GM23338 (cell line): ENCODE data around the gene AMOTL1. TPM values are rescaled to one million over a fixed set of nuclear protein-coding genes. Genes with fewer than 3 reads are reported as not detected.

ENCODE experiments used
- ATAC-seq: fragments of 200-7000 bp; cut with Tn5 transposase; 3 replicates; pipeline ENCODE4 v1.9.1; 2020
- DNase-seq: peaks from one replicate; pipeline ENCODE4 v3.0.0-alpha.2; 2015; ENCODE audit warnings: low spot score
- H2AFZ ChIP-seq: fragments of 200-600 bp; sonication (generic); 2 replicates; pipeline ENCODE4 v1.8.0; 2016; ENCODE audit warnings: antibody characterized with exemption, mild to moderate bottlenecking, moderate library complexity
- H3F3A ChIP-seq: fragments of 200-600 bp; sonication (generic); replicated peaks from 2 replicates; pipeline ENCODE4 v1.8.0; 2017; ENCODE audit warnings: antibody characterized with exemption, mixed run types, low read depth
- H3K27ac ChIP-seq: fragments of 200-600 bp; sonication (generic); 2 replicates; pipeline ENCODE4 v1.6.1; 2016; ENCODE audit warnings: low read depth
- H3K27me3 ChIP-seq: fragments of 200-600 bp; sonication (generic); 2 replicates; pipeline ENCODE4 v1.8.0; 2016; ENCODE audit warnings: mild to moderate bottlenecking, mixed run types, moderate library complexity; ENCODE audit not compliant: insufficient read depth
- H3K36me3 ChIP-seq: fragments of 200-600 bp; sonication (generic); 2 replicates; pipeline ENCODE4 v1.8.0; 2016; ENCODE audit warnings: mild to moderate bottlenecking; ENCODE audit not compliant: insufficient read depth
- H3K4me1 ChIP-seq: fragments of 200-600 bp; sonication (generic); 2 replicates; pipeline ENCODE4 v1.8.0; 2016; ENCODE audit warnings: mild to moderate bottlenecking, moderate library complexity; ENCODE audit not compliant: insufficient read depth
- H3K4me2 ChIP-seq: fragments of 200-600 bp; sonication (generic); 2 replicates; pipeline ENCODE4 v1.7.1; 2017; ENCODE audit warnings: mixed run types
- H3K4me3 ChIP-seq: fragments of 200-600 bp; sonication (generic); 2 replicates; pipeline ENCODE4 v1.6.1; 2016; ENCODE audit warnings: mixed run types
- H3K79me2 ChIP-seq: fragments of 200-600 bp; sonication (generic); replicated peaks from 2 replicates; pipeline ENCODE4 v1.8.0; 2017; ENCODE audit warnings: mild to moderate bottlenecking; ENCODE audit not compliant: insufficient read depth
- H3K9me2 ChIP-seq: fragments of 200-600 bp; sonication (generic); 2 replicates; pipeline ENCODE4 v1.8.0; 2017; ENCODE audit not compliant: insufficient read depth
- H4K20me1 ChIP-seq: fragments of 200-600 bp; sonication (generic); replicated peaks from 2 replicates; pipeline ENCODE4 v1.8.0; 2017; ENCODE audit warnings: mild to moderate bottlenecking; ENCODE audit not compliant: insufficient read depth
- H3K27ac Mint-ChIP-seq: 2 replicates; pipeline ENCODE4 v1.8.0; 2020; ENCODE audit warnings: inconsistent platforms, mild to moderate bottlenecking, moderate library complexity, mixed read lengths
- H3K27me3 Mint-ChIP-seq: 3 replicates; pipeline ENCODE4 v1.8.0; 2022; ENCODE audit warnings: low read depth, mild to moderate bottlenecking, moderate library complexity, mixed read lengths, inconsistent platforms; ENCODE audit not compliant: insufficient read depth, poor library complexity
- H3K36me3 Mint-ChIP-seq: 3 replicates; pipeline ENCODE4 v1.8.0; 2021; ENCODE audit warnings: low read depth, mild to moderate bottlenecking, inconsistent platforms, moderate library complexity, mixed read lengths
- H3K4me1 Mint-ChIP-seq: 3 replicates; pipeline ENCODE4 v1.8.0; 2020; ENCODE audit warnings: mild to moderate bottlenecking, inconsistent platforms, mixed read lengths
- H3K4me3 Mint-ChIP-seq: 3 replicates; pipeline ENCODE4 v1.8.0; 2021; ENCODE audit warnings: moderate library complexity, mild to moderate bottlenecking, inconsistent platforms, mixed read lengths
- H3K9me3 Mint-ChIP-seq: 3 replicates; pipeline ENCODE4 v1.8.0; 2020; ENCODE audit warnings: moderate library complexity, mild to moderate bottlenecking, inconsistent platforms, mixed read lengths
- CREB1 ChIP-seq: fragments of 250-450 bp; sonication (Bioruptor Pico); IDR thresholded peaks from 2 replicates; pipeline ENCODE4 v1.5.0; 2020; ENCODE audit warnings: low read depth, mild to moderate bottlenecking, moderate library complexity
- EZH2 ChIP-seq: fragments of 200-600 bp; sonication (generic); IDR thresholded peaks from one replicate; pipeline ENCODE4 v1.8.0; 2017; ENCODE audit warnings: antibody characterized with exemption, mild to moderate bottlenecking, low read depth; ENCODE audit not compliant: unreplicated experiment
- EZH2phosphoT487 ChIP-seq: fragments of 200-600 bp; sonication (generic); IDR thresholded peaks from one replicate; pipeline ENCODE4 v1.8.1; 2018; ENCODE audit warnings: antibody characterized with exemption; ENCODE audit not compliant: unreplicated experiment
- JUNB ChIP-seq: IDR thresholded peaks from one replicate; pipeline ENCODE4 v1.6.1; 2016; ENCODE audit warnings: antibody characterized with exemption; ENCODE audit not compliant: unreplicated experiment
- NANOG ChIP-seq: IDR thresholded peaks from 2 replicates; pipeline ENCODE4 v1.6.1; 2016; ENCODE audit warnings: antibody characterized with exemption, borderline replicate concordance
- POLR2AphosphoS5 ChIP-seq: IDR thresholded peaks from 2 replicates; pipeline ENCODE4 v1.6.1; 2016; ENCODE audit warnings: antibody characterized with exemption, low read depth
- STAT1 ChIP-seq: IDR thresholded peaks from one replicate; pipeline ENCODE4 v1.6.1; 2016; ENCODE audit warnings: antibody characterized with exemption; ENCODE audit not compliant: unreplicated experiment
- ZNF114 ChIP-seq: fragments of 250-450 bp; sonication (Bioruptor Pico); IDR thresholded peaks from 2 replicates; pipeline ENCODE4 v1.5.0; 2020; ENCODE audit warnings: mild to moderate bottlenecking, moderate library complexity
- ZNF331 ChIP-seq: fragments of 250-450 bp; sonication (Bioruptor Pico); IDR thresholded peaks from 2 replicates; pipeline ENCODE4 v1.5.0; 2020; ENCODE audit warnings: low read depth, mild to moderate bottlenecking, moderate library complexity
- polyA plus RNA-seq: library from polyadenylated mRNA; unstranded; fragments of >200 nt; fragmentation: Nextera tagmentation; extraction: Ambion mirVana; gene quantifications from 2 replicates; pipeline ENCODE4 v1.2.1, GENCODE V29; 2016
- total RNA-seq: library from RNA; depleted of rRNA; stranded (reverse); fragments of >200 nt; shearing (Covaris generic); gene quantifications from 2 replicates; pipeline ENCODE4 v1.2.3, GENCODE V29; 2014
- TF ChIP-seq, protein P1 (sequence below): fragments of 250-450 bp; sonication (Bioruptor Pico); IDR thresholded peaks from 2 replicates; pipeline ENCODE4 v1.5.0; 2020; ENCODE audit warnings: mild to moderate bottlenecking, moderate library complexity
- TF ChIP-seq, protein P2 (sequence below): IDR thresholded peaks from 2 replicates; pipeline ENCODE4 v1.6.1; 2016; ENCODE audit warnings: antibody characterized with exemption
- TF ChIP-seq, protein P3 (sequence below), 2 experiments: fragments of 200-600 bp in 1 of 2; sonication (generic) in 1 of 2; conservative IDR thresholded peaks; 2 replicates each; pipeline versions ENCODE4 v1.5.1 to v1.6.1; 2016 to 2017; ENCODE audit warnings: antibody characterized with exemption in 2 of 2, low read depth in 2 of 2, mild to moderate bottlenecking in 2 of 2, moderate library complexity in 1 of 2

AMOTL1 gene
- total and polyA plus RNA-seq, 2 experiments from 2014 or later = 4.3 to 18.7 TPM

DNA sequence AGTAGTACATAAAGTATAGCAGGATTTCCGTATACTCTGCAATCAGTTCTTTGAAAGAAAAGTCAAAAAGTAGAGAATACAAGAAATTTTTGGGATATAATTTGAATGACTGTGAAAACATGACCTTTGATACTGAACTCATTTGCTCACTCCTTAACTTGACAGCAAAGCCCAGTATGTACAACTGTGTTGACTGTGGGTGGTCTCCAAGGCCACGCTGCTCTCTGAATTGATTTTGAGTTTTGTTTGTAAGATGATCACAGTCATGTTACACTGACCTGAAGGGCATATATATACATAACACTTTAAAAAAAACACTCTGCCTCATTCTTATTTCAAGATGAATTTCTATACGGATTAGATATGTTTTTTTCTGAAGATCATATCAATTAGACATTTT, 9.5 kb upstream of the AMOTL1 start (continued):
- TF ChIP-seq, protein P1, sequence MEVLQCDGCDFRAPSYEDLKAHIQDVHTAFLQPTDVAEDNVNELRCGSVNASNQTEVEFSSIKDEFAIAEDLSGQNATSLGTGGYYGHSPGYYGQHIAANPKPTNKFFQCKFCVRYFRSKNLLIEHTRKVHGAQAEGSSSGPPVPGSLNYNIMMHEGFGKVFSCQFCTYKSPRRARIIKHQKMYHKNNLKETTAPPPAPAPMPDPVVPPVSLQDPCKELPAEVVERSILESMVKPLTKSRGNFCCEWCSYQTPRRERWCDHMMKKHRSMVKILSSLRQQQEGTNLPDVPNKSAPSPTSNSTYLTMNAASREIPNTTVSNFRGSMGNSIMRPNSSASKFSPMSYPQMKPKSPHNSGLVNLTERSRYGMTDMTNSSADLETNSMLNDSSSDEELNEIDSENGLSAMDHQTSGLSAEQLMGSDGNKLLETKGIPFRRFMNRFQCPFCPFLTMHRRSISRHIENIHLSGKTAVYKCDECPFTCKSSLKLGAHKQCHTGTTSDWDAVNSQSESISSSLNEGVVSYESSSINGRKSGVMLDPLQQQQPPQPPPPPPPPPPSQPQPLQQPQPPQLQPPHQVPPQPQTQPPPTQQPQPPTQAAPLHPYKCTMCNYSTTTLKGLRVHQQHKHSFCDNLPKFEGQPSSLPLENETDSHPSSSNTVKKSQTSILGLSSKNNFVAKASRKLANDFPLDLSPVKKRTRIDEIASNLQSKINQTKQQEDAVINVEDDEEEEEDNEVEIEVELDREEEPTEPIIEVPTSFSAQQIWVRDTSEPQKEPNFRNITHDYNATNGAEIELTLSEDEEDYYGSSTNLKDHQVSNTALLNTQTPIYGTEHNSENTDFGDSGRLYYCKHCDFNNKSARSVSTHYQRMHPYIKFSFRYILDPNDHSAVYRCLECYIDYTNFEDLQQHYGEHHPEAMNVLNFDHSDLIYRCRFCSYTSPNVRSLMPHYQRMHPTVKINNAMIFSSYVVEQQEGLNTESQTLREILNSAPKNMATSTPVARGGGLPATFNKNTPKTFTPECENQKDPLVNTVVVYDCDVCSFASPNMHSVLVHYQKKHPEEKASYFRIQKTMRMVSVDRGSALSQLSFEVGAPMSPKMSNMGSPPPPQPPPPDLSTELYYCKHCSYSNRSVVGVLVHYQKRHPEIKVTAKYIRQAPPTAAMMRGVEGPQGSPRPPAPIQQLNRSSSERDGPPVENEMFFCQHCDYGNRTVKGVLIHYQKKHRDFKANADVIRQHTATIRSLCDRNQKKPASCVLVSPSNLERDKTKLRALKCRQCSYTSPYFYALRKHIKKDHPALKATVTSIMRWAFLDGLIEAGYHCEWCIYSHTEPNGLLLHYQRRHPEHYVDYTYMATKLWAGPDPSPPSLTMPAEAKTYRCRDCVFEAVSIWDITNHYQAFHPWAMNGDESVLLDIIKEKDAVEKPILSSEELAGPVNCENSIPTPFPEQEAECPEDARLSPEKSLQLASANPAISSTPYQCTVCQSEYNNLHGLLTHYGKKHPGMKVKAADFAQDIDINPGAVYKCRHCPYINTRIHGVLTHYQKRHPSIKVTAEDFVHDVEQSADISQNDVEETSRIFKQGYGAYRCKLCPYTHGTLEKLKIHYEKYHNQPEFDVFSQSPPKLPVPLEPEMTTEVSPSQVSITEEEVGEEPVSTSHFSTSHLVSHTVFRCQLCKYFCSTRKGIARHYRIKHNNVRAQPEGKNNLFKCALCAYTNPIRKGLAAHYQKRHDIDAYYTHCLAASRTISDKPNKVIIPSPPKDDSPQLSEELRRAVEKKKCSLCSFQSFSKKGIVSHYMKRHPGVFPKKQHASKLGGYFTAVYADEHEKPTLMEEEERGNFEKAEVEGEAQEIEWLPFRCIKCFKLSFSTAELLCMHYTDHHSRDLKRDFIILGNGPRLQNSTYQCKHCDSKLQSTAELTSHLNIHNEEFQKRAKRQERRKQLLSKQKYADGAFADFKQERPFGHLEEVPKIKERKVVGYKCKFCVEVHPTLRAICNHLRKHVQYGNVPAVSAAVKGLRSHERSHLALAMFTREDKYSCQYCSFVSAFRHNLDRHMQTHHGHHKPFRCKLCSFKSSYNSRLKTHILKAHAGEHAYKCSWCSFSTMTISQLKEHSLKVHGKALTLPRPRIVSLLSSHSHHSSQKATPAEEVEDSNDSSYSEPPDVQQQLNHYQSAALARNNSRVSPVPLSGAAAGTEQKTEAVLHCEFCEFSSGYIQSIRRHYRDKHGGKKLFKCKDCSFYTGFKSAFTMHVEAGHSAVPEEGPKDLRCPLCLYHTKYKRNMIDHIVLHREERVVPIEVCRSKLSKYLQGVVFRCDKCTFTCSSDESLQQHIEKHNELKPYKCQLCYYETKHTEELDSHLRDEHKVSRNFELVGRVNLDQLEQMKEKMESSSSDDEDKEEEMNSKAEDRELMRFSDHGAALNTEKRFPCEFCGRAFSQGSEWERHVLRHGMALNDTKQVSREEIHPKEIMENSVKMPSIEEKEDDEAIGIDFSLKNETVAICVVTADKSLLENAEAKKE = no peak
- no peak for TF ChIP-seq EZH2
- no peak for TF ChIP-seq EZH2phosphoT487
- TF ChIP-seq STAT1 = no peak

DNA sequence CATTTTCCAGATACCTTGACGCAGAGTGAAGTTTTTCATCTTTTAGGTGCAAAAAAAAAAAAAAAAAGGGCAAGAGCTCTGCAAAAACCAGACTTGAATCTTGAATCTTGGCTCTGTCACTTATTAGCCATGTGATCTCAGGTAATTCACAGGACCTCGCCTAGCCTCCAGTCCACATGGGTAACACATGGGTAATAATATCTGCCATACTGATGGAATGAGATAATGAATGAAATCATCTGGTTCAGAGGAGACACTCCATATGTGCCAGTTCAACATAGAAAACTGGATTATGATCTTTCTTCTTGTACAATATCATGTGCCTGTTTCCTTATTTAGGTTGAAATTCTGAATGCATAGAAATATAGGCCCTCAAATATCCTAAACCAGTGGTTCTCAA, 8.6 kb upstream of the AMOTL1 start:
- peaks cover 14% of the 10 kb centered on the region for H3K4me1 ChIP-seq
- no peaks in the 10 kb centered on the region for H3K9me3 Mint-ChIP-seq
- no peak overlapping the region for H3K27ac ChIP-seq
- no peak for DNase-seq
- peaks cover 6% of the 10 kb centered on the region for H3K27me3 Mint-ChIP-seq
- H3K27me3 ChIP-seq = peaks cover 31% of the 10 kb centered on the region
- no peaks in the 10 kb centered on the region for H3K36me3 Mint-ChIP-seq
- no peak overlapping the region for H3K4me2 ChIP-seq
- H3F3A ChIP-seq = no peaks in the 10 kb centered on the region
- no peak overlapping the region for H3K27ac Mint-ChIP-seq
- ATAC-seq = no peak
- H3K4me3 ChIP-seq = no peak overlapping the region
- H3K36me3 ChIP-seq = no peaks in the 10 kb centered on the region
- H3K4me1 Mint-ChIP-seq = peaks cover 46% of the 10 kb centered on the region
- no peaks in the 10 kb centered on the region for H3K9me2 ChIP-seq
- no peak overlapping the region for H3K4me3 Mint-ChIP-seq
- no peak overlapping the region for H2AFZ ChIP-seq
- no peaks in the 10 kb centered on the region; the same call in 1 of the 2 replicates for H3K79me2 ChIP-seq
- no peaks in the 10 kb centered on the region; the same call in 1 of the 2 replicates for H4K20me1 ChIP-seq
- TF ChIP-seq ZNF114 (CRISPR knock-in tag) (no peak), ZNF331 (no peak), POLR2AphosphoS5 (no peak), EZH2 (no peak), NANOG (no peak), JUNB (no peak), CREB1 (CRISPR knock-in tag) (no peak), EZH2phosphoT487 (no peak), STAT1 (no peak)
- TF ChIP-seq, protein P2, sequence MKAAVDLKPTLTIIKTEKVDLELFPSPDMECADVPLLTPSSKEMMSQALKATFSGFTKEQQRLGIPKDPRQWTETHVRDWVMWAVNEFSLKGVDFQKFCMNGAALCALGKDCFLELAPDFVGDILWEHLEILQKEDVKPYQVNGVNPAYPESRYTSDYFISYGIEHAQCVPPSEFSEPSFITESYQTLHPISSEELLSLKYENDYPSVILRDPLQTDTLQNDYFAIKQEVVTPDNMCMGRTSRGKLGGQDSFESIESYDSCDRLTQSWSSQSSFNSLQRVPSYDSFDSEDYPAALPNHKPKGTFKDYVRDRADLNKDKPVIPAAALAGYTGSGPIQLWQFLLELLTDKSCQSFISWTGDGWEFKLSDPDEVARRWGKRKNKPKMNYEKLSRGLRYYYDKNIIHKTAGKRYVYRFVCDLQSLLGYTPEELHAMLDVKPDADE = no peak
- TF ChIP-seq, protein P3, sequence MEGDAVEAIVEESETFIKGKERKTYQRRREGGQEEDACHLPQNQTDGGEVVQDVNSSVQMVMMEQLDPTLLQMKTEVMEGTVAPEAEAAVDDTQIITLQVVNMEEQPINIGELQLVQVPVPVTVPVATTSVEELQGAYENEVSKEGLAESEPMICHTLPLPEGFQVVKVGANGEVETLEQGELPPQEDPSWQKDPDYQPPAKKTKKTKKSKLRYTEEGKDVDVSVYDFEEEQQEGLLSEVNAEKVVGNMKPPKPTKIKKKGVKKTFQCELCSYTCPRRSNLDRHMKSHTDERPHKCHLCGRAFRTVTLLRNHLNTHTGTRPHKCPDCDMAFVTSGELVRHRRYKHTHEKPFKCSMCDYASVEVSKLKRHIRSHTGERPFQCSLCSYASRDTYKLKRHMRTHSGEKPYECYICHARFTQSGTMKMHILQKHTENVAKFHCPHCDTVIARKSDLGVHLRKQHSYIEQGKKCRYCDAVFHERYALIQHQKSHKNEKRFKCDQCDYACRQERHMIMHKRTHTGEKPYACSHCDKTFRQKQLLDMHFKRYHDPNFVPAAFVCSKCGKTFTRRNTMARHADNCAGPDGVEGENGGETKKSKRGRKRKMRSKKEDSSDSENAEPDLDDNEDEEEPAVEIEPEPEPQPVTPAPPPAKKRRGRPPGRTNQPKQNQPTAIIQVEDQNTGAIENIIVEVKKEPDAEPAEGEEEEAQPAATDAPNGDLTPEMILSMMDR (conservative IDR thresholded peaks at IDR 0.05; ENCODE audit: low read depth in 2 of 2) = no peak
